ENCODE measurements around the gene RACGAP1.

Gene RACGAP1

GRCh38 chr12:49970658-49971057 lies 54.6 kb downstream of the RACGAP1 start:
- Histone ChIP-seq H3K36me3 (ENCODE audit: control insufficient read depth, insufficient read depth, low read length) (no peaks in the 10 kb centered on the region), H3K9me3 (ENCODE audit: control insufficient read depth, insufficient read depth, low read length) (no peaks in the 10 kb centered on the region), H3K4me3 (ENCODE audit: low read depth, low read length) (no peak overlapping the region), H3K9ac (ENCODE audit: low read depth, low read length) (no peak overlapping the region), H3K4me1 (ENCODE audit: control insufficient read depth, insufficient read depth, low read length) (peaks cover 3% of the 10 kb centered on the region), H3K27me3 (ENCODE audit: control insufficient read depth, insufficient read depth, low read length) (peaks cover 32% of the 10 kb centered on the region)

DNA sequence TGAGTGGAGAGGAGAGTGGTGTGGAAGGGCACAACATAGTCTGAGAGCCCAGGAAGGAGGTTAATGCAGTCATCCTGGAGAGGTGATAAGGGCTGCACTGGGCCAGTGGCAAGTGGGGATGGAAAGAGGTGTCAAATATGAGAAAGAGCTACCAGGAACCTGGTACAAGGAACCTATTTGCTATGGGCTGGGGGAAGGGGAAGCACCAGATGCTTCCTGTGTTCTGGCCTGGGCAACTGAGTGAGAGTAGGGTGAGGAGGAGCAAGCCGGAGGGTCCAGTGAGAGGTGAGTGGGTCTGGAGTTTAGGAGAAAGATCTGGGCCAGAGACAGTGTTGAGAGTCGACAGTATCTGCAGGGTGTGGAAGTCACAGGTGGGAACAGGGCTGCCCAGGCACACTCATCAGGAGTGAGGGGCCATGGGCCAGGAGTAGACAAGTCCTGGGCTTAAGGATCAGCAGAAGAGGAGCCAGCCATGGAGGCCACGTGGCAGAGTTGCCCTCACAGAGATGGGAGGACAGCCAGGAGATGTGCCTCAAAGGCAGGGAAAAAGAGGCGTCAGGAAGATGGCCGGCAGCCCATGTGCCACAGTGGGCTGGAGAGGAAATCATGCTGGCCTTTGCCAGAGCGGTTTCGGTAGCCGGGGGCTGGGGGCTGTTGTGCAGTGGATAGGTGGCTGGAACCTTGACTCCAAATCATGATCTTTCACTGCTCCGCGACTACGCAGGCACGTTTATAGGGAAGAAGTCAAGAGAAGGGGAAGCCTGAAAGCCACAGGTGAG lies 55.5 kb downstream of the RACGAP1 start:
- Histone ChIP-seq H3K36me3 (ENCODE audit: control insufficient read depth, insufficient read depth, low read length) (no peaks in the 10 kb centered on the region), H3K9me3 (ENCODE audit: control insufficient read depth, insufficient read depth, low read length) (no peaks in the 10 kb centered on the region), H3K4me1 (ENCODE audit: control insufficient read depth, insufficient read depth, low read length) (peaks cover 3% of the 10 kb centered on the region), H3K4me3 (ENCODE audit: low read depth, low read length) (no peak overlapping the region), H3K9ac (ENCODE audit: low read depth, low read length) (no peak overlapping the region), H3K27me3 (ENCODE audit: control insufficient read depth, insufficient read depth, low read length) (peaks cover 33% of the 10 kb centered on the region)

GRCh38 chr12:49969027-49969426 lies 56.3 kb downstream of the RACGAP1 start:
- Histone ChIP-seq H3K36me3 (ENCODE audit: control insufficient read depth, insufficient read depth, low read length) (no peaks in the 10 kb centered on the region), H3K9ac (ENCODE audit: low read depth, low read length) (no peak overlapping the region), H3K9me3 (ENCODE audit: control insufficient read depth, insufficient read depth, low read length) (no peaks in the 10 kb centered on the region), H3K4me3 (ENCODE audit: low read depth, low read length) (no peak overlapping the region), H3K4me1 (ENCODE audit: control insufficient read depth, insufficient read depth, low read length) (peaks cover 3% of the 10 kb centered on the region), H3K27me3 (ENCODE audit: control insufficient read depth, insufficient read depth, low read length) (peaks cover 38% of the 10 kb centered on the region)

GRCh38 chr12:49968471-49968870 lies 56.8 kb downstream of the RACGAP1 start:
- no peak overlapping the region for H3K4me3 ChIP-seq (ENCODE audit: low read depth, low read length)
- H3K36me3 ChIP-seq (ENCODE audit: control insufficient read depth, insufficient read depth, low read length) = no peaks in the 10 kb centered on the region
- no peak overlapping the region for H3K9ac ChIP-seq (ENCODE audit: low read depth, low read length)
- H3K4me1 ChIP-seq (ENCODE audit: control insufficient read depth, insufficient read depth, low read length) = peaks cover 3% of the 10 kb centered on the region
- H3K9me3 ChIP-seq (ENCODE audit: control insufficient read depth, insufficient read depth, low read length) = no peaks in the 10 kb centered on the region
- H3K27me3 ChIP-seq (ENCODE audit: control insufficient read depth, insufficient read depth, low read length) = peaks cover 43% of the 10 kb centered on the region

DNA sequence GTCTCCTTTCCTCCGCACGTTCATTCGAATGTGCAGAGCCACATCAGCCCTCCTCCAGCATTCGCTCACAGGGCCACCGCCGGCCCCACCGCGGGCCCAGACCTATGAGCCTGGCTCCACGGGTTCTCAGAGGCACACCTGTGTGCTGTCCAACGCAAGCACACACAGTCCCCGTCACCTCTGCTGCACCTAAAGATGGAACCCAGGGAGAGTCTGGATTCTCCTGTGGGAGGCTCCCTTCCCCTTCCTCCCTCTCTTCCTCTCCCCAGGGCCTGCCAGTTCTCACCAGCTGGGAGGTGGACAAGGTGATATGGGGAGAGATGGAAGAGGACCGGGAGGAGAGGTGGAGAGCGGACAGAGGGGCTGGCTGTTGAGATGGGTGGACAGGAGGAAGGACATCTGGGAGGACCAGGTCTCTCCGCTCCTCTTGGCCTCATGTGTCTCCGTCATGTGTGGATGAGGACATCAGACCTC lies 57.5 kb downstream of the RACGAP1 start:
- peaks cover 46% of the 10 kb centered on the region for H3K27me3 ChIP-seq (ENCODE audit: control insufficient read depth, insufficient read depth, low read length)
- H3K36me3 ChIP-seq (ENCODE audit: control insufficient read depth, insufficient read depth, low read length) = no peaks in the 10 kb centered on the region
- H3K4me3 ChIP-seq (ENCODE audit: low read depth, low read length) = peak overlapping the region; percentile 67
- no peaks in the 10 kb centered on the region for H3K9me3 ChIP-seq (ENCODE audit: control insufficient read depth, insufficient read depth, low read length)
- H3K4me1 ChIP-seq (ENCODE audit: control insufficient read depth, insufficient read depth, low read length) = peaks cover 3% of the 10 kb centered on the region
- H3K9ac ChIP-seq (ENCODE audit: low read depth, low read length) = peak overlapping the region; percentile 32

DNA sequence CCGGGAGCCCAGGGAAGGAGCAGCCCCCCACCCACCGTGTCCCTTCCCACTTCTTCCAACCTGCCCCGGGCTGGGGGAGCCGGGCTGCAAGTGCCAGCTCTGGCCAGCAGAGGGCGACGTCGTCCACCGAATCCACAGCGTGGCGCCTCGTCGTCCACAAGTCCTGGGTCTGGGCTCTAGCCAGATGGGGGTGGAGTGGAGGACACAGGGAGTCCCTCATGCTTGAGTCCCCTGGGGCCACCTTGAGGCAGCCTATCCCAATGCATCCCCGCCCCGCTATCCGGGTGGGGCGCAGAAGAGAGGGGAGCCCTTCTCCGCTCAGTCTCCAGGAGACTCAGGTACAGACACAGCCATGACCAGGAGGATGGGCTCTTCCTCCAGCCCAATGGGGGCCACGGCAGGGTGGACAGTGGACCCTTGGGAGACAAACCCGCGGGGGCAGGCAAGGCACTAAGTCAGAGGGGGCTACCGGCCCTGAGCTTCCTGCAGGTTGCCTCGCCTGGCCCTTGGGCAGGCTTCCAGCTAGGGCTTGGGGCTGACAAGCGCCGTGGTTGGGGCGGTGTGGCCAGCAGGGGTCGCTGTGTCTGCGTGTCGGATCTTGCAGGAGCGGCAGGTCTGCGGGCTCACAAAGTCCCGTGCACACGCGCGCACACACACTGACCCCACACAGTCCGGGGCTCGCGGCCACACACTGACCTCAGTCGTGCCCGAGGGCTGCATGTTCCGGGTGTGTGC lies 58.1 kb downstream of the RACGAP1 start:
- peaks cover 3% of the 10 kb centered on the region for H3K4me1 ChIP-seq (ENCODE audit: control insufficient read depth, insufficient read depth, low read length)
- H3K9me3 ChIP-seq (ENCODE audit: control insufficient read depth, insufficient read depth, low read length) = no peaks in the 10 kb centered on the region
- peak overlapping the region; percentile 67 for H3K4me3 ChIP-seq (ENCODE audit: low read depth, low read length)
- H3K36me3 ChIP-seq (ENCODE audit: control insufficient read depth, insufficient read depth, low read length) = no peaks in the 10 kb centered on the region
- H3K9ac ChIP-seq (ENCODE audit: low read depth, low read length) = peak overlapping the region; percentile 32
- peaks cover 46% of the 10 kb centered on the region for H3K27me3 ChIP-seq (ENCODE audit: control insufficient read depth, insufficient read depth, low read length)

GRCh38 chr12:49966511-49967041 lies 58.7 kb downstream of the RACGAP1 start:
- H3K9me3 ChIP-seq (ENCODE audit: control insufficient read depth, insufficient read depth, low read length) = no peaks in the 10 kb centered on the region
- H3K4me1 ChIP-seq (ENCODE audit: control insufficient read depth, insufficient read depth, low read length) = peaks cover 3% of the 10 kb centered on the region
- H3K27me3 ChIP-seq (ENCODE audit: control insufficient read depth, insufficient read depth, low read length) = peaks cover 46% of the 10 kb centered on the region
- no peaks in the 10 kb centered on the region for H3K36me3 ChIP-seq (ENCODE audit: control insufficient read depth, insufficient read depth, low read length)
- no peak overlapping the region for H3K4me3 ChIP-seq (ENCODE audit: low read depth, low read length)
- no peak overlapping the region for H3K9ac ChIP-seq (ENCODE audit: low read depth, low read length)

- H3K27me3 ChIP-seq (ENCODE audit: control insufficient read depth, insufficient read depth, low read length) = peaks cover 45% of the 10 kb centered on the region
- H3K9me3 ChIP-seq (ENCODE audit: control insufficient read depth, insufficient read depth, low read length) = no peaks in the 10 kb centered on the region
- no peak overlapping the region for H3K4me3 ChIP-seq (ENCODE audit: low read depth, low read length)
- H3K9ac ChIP-seq (ENCODE audit: low read depth, low read length) = no peak overlapping the region
- H3K36me3 ChIP-seq (ENCODE audit: control insufficient read depth, insufficient read depth, low read length) = no peaks in the 10 kb centered on the region
- H3K4me1 ChIP-seq (ENCODE audit: control insufficient read depth, insufficient read depth, low read length) = peaks cover 3% of the 10 kb centered on the region
These were observed 59.5 kb downstream of the RACGAP1 start for GRCh38 chr12:49965836-49966235.

- Histone ChIP-seq H3K36me3 (ENCODE audit: control insufficient read depth, insufficient read depth, low read length) (no peaks in the 10 kb centered on the region), H3K4me1 (ENCODE audit: control insufficient read depth, insufficient read depth, low read length) (peaks cover 6% of the 10 kb centered on the region), H3K9me3 (ENCODE audit: control insufficient read depth, insufficient read depth, low read length) (no peaks in the 10 kb centered on the region), H3K27me3 (ENCODE audit: control insufficient read depth, insufficient read depth, low read length) (peaks cover 52% of the 10 kb centered on the region), H3K4me3 (ENCODE audit: low read depth, low read length) (no peak overlapping the region), H3K9ac (ENCODE audit: low read depth, low read length) (no peak overlapping the region)
These were observed 60.3 kb downstream of the RACGAP1 start for GRCh38 chr12:49964849-49965624.

GRCh38 chr12:49963976-49964815 lies 61.1 kb downstream of the RACGAP1 start:
- Histone ChIP-seq H3K27me3 (ENCODE audit: control insufficient read depth, insufficient read depth, low read length) (peaks cover 53% of the 10 kb centered on the region), H3K4me3 (ENCODE audit: low read depth, low read length) (no peak overlapping the region), H3K9me3 (ENCODE audit: control insufficient read depth, insufficient read depth, low read length) (no peaks in the 10 kb centered on the region), H3K9ac (ENCODE audit: low read depth, low read length) (no peak overlapping the region), H3K4me1 (ENCODE audit: control insufficient read depth, insufficient read depth, low read length) (peaks cover 13% of the 10 kb centered on the region), H3K36me3 (ENCODE audit: control insufficient read depth, insufficient read depth, low read length) (no peaks in the 10 kb centered on the region)
